Measurements from ENCODE around the gene ITGB3.
A peak's percentile ranks its signal among the peaks of the same experiment; 100 is the strongest.

ITGB3 gene

DNA sequence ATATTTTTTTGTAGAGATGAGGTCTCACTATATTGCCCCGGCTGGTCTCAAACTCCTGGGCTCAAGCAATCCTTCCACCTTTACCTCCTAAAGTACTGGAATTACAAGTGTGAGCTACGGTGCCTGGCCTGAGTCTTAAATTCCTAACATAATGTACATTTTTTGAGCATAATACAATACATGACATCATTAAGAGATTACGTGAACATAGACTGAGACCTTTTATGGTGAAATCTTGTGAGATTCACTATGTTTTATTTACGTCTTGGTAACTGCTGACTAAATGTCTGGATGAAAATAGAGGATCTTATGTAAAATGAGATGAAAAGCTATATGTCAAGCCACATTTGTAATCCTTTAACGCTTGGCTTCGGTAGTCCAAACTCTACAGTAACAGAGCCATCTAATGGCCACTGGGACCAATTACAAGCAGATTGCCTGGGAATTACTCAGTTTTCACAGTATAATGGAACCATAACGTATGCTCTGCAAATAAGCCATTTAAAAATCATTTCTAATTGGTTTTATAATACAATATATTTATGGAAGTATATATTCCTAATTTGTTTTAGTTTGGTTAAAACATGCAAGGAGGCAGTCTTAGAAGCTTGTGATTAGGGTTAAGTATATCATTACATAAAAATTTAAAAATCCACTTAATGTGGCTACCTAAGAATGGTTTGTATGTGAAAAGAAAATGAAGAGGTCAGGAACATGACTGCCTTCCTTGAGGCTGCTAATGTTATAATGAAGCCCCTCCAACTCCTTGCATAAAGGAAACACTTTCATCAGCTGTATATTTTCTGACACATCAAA is 62.0 kb downstream of the ITGB3 start:
- Histone ChIP-seq H3K9me3 (ENCODE audit: insufficient read depth, low read length) (no peaks in the 10 kb centered on the region), H3K27me3 (ENCODE audit: low read depth, low read length) (no peaks in the 10 kb centered on the region), H4K20me1 (ENCODE audit: insufficient read depth, low read length) (no peaks in the 10 kb centered on the region), H3K4me2 (ENCODE audit: low read length) (0 out of 2 replicates have a peak overlapping the region, but pooled peaks have one; percentile 9), H3K9ac (ENCODE audit: low read length) (no peak overlapping the region), H3K4me1 (ENCODE audit: low read length) (peaks cover 4% of the 10 kb centered on the region), H3K79me2 (ENCODE audit: low read length) (no peaks in the 10 kb centered on the region), H3K36me3 (replicated peaks; ENCODE audit: low read depth, low read length) (no peaks in the 10 kb centered on the region), H3K4me3 (ENCODE audit: low read length) (no peak overlapping the region), H3K27ac (ENCODE audit: low read length) (no peak overlapping the region), H2AFZ (ENCODE audit: low read depth, low read length) (no peak overlapping the region)
- TF ChIP-seq, protein P1, sequence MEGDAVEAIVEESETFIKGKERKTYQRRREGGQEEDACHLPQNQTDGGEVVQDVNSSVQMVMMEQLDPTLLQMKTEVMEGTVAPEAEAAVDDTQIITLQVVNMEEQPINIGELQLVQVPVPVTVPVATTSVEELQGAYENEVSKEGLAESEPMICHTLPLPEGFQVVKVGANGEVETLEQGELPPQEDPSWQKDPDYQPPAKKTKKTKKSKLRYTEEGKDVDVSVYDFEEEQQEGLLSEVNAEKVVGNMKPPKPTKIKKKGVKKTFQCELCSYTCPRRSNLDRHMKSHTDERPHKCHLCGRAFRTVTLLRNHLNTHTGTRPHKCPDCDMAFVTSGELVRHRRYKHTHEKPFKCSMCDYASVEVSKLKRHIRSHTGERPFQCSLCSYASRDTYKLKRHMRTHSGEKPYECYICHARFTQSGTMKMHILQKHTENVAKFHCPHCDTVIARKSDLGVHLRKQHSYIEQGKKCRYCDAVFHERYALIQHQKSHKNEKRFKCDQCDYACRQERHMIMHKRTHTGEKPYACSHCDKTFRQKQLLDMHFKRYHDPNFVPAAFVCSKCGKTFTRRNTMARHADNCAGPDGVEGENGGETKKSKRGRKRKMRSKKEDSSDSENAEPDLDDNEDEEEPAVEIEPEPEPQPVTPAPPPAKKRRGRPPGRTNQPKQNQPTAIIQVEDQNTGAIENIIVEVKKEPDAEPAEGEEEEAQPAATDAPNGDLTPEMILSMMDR (IDR thresholded peaks at IDR 0.05; ENCODE audit: low read depth, low read length): peak; percentile 92
- no peak for TF ChIP-seq EZH2phosphoT487 (IDR thresholded peaks at IDR 0.05; ENCODE audit: low read depth)

DNA sequence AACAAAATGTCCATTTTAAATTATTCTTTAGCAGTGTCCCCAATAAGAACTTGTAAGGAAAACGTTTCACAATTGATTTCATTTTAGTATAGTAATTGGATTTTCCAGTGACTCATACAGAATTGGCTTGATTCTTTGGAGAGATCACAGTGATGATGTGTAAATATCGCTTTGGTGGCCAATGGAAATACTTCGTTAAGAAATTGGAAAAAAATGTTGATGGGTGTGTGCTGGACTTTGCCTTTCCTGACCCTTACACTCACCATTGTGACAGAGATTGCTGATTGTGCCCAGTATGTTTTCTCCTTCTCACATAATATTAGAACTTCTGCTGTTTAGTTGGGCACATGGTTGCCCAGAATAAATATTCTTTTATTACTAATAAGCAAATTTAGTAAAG is 62.7 kb downstream of the ITGB3 start:
- Histone ChIP-seq H2AFZ (ENCODE audit: low read depth, low read length) (no peak overlapping the region), H3K9ac (ENCODE audit: low read length) (no peak overlapping the region), H3K4me1 (ENCODE audit: low read length) (peaks cover 4% of the 10 kb centered on the region), H3K36me3 (replicated peaks; ENCODE audit: low read depth, low read length) (peaks cover 3% of the 10 kb centered on the region), H4K20me1 (ENCODE audit: insufficient read depth, low read length) (no peaks in the 10 kb centered on the region), H3K4me3 (ENCODE audit: low read length) (no peak overlapping the region), H3K4me2 (ENCODE audit: low read length) (no peak overlapping the region), H3K79me2 (ENCODE audit: low read length) (no peaks in the 10 kb centered on the region), H3K27me3 (ENCODE audit: low read depth, low read length) (no peaks in the 10 kb centered on the region), H3K27ac (ENCODE audit: low read length) (no peak overlapping the region), H3K9me3 (ENCODE audit: insufficient read depth, low read length) (no peaks in the 10 kb centered on the region)
- no peak for TF ChIP-seq EZH2phosphoT487 (IDR thresholded peaks at IDR 0.05; ENCODE audit: low read depth)
- TF ChIP-seq, protein P1 (IDR thresholded peaks at IDR 0.05; ENCODE audit: low read depth, low read length): no peak

DNA sequence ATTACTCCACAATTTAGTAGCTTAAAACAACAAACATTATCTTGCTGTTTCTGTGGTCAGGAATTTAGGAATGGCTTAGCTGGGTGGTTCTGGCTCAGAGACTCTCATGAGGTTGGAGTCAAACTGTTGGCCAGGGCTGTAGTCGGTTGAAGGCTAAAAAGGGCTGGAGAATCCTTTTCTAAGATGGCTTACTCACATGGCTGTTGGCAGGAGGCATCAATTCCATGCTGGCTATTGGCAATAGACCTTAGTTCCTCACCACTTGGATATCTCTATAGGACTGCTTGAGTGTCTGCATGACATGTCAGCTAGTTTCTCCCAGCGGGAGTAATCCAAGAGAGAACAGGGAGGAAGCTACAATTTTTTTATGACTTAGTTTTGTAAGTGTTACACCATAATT is 63.5 kb downstream of the ITGB3 start:
- Histone ChIP-seq H3K9me3 (ENCODE audit: insufficient read depth, low read length) (no peaks in the 10 kb centered on the region), H3K27me3 (ENCODE audit: low read depth, low read length) (no peaks in the 10 kb centered on the region), H3K79me2 (ENCODE audit: low read length) (no peaks in the 10 kb centered on the region), H3K36me3 (replicated peaks; ENCODE audit: low read depth, low read length) (peaks cover 3% of the 10 kb centered on the region), H3K4me3 (ENCODE audit: low read length) (no peak overlapping the region), H3K27ac (ENCODE audit: low read length) (no peak overlapping the region), H3K9ac (ENCODE audit: low read length) (no peak overlapping the region), H4K20me1 (ENCODE audit: insufficient read depth, low read length) (no peaks in the 10 kb centered on the region), H2AFZ (ENCODE audit: low read depth, low read length) (no peak overlapping the region), H3K4me2 (ENCODE audit: low read length) (no peak overlapping the region), H3K4me1 (ENCODE audit: low read length) (peaks cover 4% of the 10 kb centered on the region)
- TF ChIP-seq, protein P1 (IDR thresholded peaks at IDR 0.05; ENCODE audit: low read depth, low read length): no peak
- TF ChIP-seq EZH2phosphoT487 (IDR thresholded peaks at IDR 0.05; ENCODE audit: low read depth): no peak

DNA sequence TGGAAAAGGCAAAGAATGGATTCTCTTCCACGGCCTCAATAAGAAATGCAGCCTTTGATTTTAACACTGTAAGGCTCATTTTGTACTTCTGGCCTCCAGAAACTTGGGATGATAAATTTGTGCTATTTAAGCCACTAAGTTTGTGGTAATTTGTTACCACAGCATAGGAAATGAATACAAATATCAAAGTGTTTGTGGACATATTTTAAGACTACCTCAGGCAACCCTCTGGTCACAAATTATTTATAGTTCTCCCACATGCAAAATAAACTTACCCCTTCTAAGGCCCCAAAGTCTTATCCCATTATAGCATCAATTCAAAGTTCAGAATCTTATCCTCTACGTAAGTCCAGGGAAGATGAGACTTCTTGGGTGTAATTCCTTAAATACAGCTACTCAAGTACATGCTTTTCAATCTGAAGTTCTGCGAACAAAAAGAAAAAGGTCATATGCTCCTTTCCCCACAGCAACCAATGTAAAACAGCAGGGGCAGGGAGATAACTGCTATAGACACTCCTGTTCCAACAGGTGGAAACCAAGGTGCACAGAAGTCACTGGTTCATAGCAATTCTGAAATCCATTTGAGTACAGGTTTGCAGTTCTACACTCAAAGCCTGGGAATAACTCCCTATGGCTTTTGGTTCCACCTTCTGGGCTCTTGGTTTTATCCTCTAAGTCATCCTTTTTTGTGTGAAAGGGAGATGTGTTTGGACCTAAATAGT is 64.7 kb downstream of the ITGB3 start:
- Histone ChIP-seq H3K4me3 (ENCODE audit: low read length) (no peak overlapping the region), H3K9ac (ENCODE audit: low read length) (no peak overlapping the region), H3K9me3 (ENCODE audit: insufficient read depth, low read length) (no peaks in the 10 kb centered on the region), H3K79me2 (ENCODE audit: low read length) (no peaks in the 10 kb centered on the region), H3K27ac (ENCODE audit: low read length) (no peak overlapping the region), H3K36me3 (replicated peaks; ENCODE audit: low read depth, low read length) (peaks cover 3% of the 10 kb centered on the region), H4K20me1 (ENCODE audit: insufficient read depth, low read length) (no peaks in the 10 kb centered on the region), H2AFZ (ENCODE audit: low read depth, low read length) (no peak overlapping the region), H3K4me2 (ENCODE audit: low read length) (no peak overlapping the region), H3K27me3 (ENCODE audit: low read depth, low read length) (no peaks in the 10 kb centered on the region), H3K4me1 (ENCODE audit: low read length) (peaks cover 4% of the 10 kb centered on the region)
- TF ChIP-seq, protein P1 (IDR thresholded peaks at IDR 0.05; ENCODE audit: low read depth, low read length): peak; percentile 8; the same call in 1 of the 2 replicates
- TF ChIP-seq EZH2phosphoT487 (IDR thresholded peaks at IDR 0.05; ENCODE audit: low read depth): no peak
